ENCODE measurements around the gene C3orf49.
A peak's percentile ranks its signal among the peaks of the same experiment; 100 is the strongest.

Gene C3orf49

GRCh38 chr3:63857311-63857710 is 38.2 kb downstream of the C3orf49 start:
- peak; percentile 23 to 63 for DNase-seq (ENCODE audit: low read depth in 2 of 2)

GRCh38 chr3:63860776-63861175 is 41.7 kb downstream of the C3orf49 start:
- no peak overlapping the region for H3K4me3 ChIP-seq (replicated peaks in 1 of 2; ENCODE audit: low read depth in 2 of 2, low read length in 2 of 2)
- DNase-seq (ENCODE audit: low read depth in 2 of 2) = no peak
- no peak for TF ChIP-seq CTCF (IDR thresholded peaks at IDR 0.05; ENCODE audit: low read depth, low read length)

More at GRCh38 chr3:63857311-63857710, 38.2 kb downstream of the C3orf49 start:
- TF ChIP-seq CTCF (IDR thresholded peaks at IDR 0.05; ENCODE audit: low read depth, low read length) = no peak
- H3K4me3 ChIP-seq (replicated peaks in 1 of 2; ENCODE audit: low read depth in 2 of 2, low read length in 2 of 2) = no peak overlapping the region

- H3K4me3 ChIP-seq (replicated peaks in 1 of 2; ENCODE audit: low read depth in 2 of 2, low read length in 2 of 2) = no peak overlapping the region
- DNase-seq (ENCODE audit: low read depth in 2 of 2) = no peak
- TF ChIP-seq CTCF (IDR thresholded peaks at IDR 0.05; ENCODE audit: low read depth, low read length) = no peak
These were observed 42.2 kb downstream of the C3orf49 start for GRCh38 chr3:63861306-63861705.

GRCh38 chr3:63862804-63863149 is 43.7 kb downstream of the C3orf49 start:
- H3K4me3 ChIP-seq (replicated peaks in 1 of 2; ENCODE audit: low read depth in 2 of 2, low read length in 2 of 2) = peak overlapping the region; percentile 85 to 91
- DNase-seq (ENCODE audit: low read depth in 2 of 2) = no peak
- no peak for TF ChIP-seq CTCF (IDR thresholded peaks at IDR 0.05; ENCODE audit: low read depth, low read length)

- peak within 1 kb of the TSS; percentile 85 to 91 for H3K4me3 ChIP-seq (replicated peaks in 1 of 2; ENCODE audit: low read depth in 2 of 2, low read length in 2 of 2)
- peak; percentile 55 to 69 for DNase-seq (ENCODE audit: low read depth in 2 of 2)
- no peak for TF ChIP-seq CTCF (IDR thresholded peaks at IDR 0.05; ENCODE audit: low read depth, low read length)
These were observed 44.3 kb downstream of the C3orf49 start, which contains the start of the genes ATXN7 and THOC7 for GRCh38 chr3:63863150-63864007. TSS of gene ATXN7 (plus strand) at chr3:63863867. CDS start at chr3:63912599, 48,732 bp downstream. TSS of gene THOC7 (minus strand) at chr3:63863805. CDS start at chr3:63863790, 15 bp downstream.

GRCh38 chr3:63864008-63864964 is 45.2 kb downstream of the C3orf49 start:
- peak overlapping the region; percentile 72 to 85 for H3K4me3 ChIP-seq (replicated peaks in 1 of 2; ENCODE audit: low read depth in 2 of 2, low read length in 2 of 2)
- DNase-seq (ENCODE audit: low read depth in 2 of 2) = peak; percentile 20
- no peak for TF ChIP-seq CTCF (IDR thresholded peaks at IDR 0.05; ENCODE audit: low read depth, low read length)

Data from cardiac fibroblast (primary cell).